Cerebellar cortex (tissue), 1 donor: Measurements from ENCODE around the gene HMGN1.
A peak's percentile ranks its signal among the peaks of the same experiment; 100 is the strongest.
"Not testable (repeated sequence)": the region's sequence is repeated elsewhere in the genome, so short reads cannot be mapped to it uniquely, and the experiment has no call there.

Experiments
- DNase-seq: peaks from one replicate; pipeline ENCODE4 v3.0.0-alpha.2; 2015; ENCODE audit warnings: low spot score

Gene HMGN1

GRCh38 chr21:39348355-39349210, at the start of gene HMGN1:
Gene HMGN1 (minus strand): TSS chr21:39349088. CDS start chr21:39348917, 171 bp downstream.
- peak; percentile 73 for DNase-seq

DNA sequence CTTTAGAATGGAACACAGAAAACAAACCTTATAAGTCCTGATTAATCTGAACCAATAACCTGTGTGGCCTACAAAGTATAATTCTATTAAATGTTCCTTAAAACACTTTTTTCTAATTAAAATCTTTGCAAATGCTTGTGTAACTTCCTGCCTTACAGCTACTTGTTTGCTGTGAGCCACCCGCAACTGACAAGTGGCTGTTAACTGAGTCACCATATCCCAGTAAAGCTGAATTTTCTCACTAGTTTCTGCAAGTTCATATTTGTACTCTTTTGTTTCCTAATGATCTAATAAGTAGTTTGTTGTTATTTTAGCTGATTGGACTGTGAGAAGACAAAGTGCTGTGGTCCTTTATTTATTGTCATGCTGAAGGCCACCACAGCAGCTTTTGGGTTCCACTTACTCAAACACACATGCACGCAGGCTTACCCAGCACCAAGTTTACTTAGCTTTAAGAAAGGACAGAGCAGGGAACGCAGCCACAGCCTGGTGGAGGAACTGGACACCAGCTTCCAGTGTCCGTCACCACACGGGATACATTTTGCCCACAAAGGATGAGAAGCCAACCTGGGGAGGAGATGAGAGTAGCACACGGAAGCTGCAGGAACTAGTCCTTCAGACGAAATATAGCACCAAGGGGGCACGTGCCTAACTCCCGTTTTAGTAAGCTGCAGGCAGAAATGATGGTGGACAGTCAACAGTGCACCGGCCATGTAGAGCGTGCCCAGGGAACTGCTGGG, 48.9 kb upstream of the HMGN1 start:
- DNase-seq = no peak

GRCh38 chr21:39392981-39393380, 44.1 kb upstream of the HMGN1 start:
- no peak for DNase-seq

DNA sequence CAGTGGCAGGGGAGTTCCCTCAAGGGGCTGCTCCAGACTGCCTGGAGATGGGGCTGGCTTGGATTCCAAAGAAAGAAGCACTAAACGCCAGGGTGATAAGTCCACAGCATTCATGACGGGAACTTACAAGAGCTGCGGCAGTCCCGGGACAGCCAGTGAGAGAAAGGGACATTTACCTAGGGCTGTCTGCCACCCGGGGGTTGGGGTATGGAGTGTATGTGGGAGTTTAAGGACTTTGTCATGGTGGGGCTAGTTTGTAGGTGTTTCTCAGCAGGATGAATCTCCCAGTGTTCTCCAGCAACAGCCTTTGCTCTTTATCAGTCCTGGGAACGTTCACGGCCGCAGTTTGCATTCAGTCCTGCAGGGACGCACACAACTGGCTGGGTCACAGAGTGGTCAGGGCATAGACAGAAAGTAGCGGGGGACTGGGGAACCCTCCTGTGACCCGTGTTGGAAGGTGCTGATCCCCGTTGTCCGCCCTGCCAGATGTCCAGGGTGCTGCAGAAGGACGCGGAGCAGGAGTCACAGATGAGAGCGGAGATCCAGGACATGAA, 41.4 kb upstream of the HMGN1 start:
- no peak for DNase-seq

DNA sequence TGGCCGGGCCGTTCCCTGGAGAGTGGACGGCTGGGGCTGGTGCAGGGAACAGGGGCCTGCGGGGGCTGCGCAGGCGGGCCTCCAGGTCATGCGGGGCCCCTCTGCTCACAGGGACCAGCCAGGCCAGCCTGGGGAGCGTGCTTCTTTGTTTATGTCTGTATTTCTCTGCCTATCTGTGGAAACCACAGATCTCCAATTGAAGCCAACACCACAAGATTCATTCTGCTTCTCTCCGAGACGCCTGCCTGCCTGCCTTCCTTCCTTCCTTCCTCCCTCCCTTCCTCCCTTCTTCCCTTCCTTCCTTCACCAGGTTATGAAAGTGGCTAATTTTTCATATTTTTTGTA, 39.9 kb upstream of the HMGN1 start:
- no peak for DNase-seq

- DNase-seq = peak; percentile 88
Observed at GRCh38 chr21:39388038-39388810, 39.3 kb upstream of the HMGN1 start.

DNA sequence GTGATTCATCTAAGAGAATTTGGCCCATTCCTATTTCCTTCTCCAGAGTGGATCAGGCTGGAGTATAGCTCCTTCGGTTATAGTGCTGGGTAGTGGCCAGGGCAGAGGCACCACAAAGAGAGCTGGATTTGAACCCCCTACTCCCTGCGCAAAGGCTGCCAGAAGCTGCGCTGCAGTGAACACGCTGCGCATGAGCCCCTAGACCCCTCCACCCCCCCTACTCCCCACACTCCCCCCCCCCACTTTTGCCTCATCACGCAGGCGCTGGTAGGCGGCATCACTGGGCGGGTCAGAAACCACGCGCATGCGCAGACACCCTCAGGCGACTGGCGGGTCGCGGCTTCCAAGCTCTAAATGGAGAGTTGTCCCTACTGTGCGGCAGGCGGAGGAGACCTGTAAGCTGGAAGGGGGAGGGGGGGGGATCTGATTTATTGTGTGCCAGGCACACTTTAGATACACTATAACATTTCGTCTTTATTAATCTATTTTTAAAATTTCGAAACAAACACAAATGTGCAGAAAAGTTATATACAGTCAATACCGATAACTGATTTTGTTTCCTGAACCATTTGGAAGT, 38.7 kb upstream of the HMGN1 start:
- peak; percentile 89 for DNase-seq

- DNase-seq = no peak
Observed at GRCh38 chr21:39386899-39387298, 38.0 kb upstream of the HMGN1 start.

GRCh38 chr21:39386194-39386593, 37.3 kb upstream of the HMGN1 start:
- peak; percentile 66 for DNase-seq

DNA sequence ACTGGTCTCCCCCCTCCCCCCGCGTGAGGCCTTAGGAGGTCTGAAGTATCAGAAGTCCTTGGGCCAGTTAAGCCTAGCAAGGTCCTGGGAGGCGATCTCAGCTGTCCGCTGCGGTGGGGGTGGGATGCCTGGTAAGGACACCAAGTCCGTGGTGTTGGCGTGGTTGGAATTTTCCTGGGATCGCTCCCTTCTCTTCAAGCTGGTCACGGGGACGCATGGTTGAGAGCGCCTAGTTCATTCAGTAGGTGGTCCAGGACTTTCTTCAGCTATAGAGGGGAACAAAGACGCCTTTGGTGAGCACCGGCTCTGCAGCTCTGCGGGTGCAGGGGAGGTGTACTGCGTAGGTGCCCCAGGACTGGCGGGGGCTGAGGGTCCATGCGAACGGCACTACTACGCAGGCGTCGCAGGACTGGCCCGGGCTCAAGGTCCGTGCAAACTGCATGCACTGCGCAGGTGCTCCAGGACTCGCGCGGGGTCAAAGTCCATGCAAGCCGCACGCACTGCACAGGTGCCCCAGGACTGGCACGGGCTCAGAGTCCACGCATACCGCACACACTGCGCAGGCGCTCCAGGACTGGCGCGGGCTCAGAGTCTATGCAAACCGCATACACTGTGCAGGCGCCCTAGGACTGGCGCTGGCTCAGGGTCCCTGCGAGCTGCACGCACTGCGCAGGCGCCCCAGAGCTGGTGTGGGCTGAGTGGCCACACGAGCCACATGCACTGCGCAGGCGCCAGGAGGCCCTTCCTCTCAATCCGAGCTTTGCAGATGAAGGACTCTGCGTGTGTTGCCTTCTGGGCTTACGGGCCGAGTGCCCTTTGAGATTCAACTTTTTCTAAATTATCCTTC, 36.6 kb upstream of the HMGN1 start:
- peak; percentile 90 for DNase-seq

- no peak for DNase-seq
Observed at GRCh38 chr21:39384674-39385298, 35.9 kb upstream of the HMGN1 start.

DNA sequence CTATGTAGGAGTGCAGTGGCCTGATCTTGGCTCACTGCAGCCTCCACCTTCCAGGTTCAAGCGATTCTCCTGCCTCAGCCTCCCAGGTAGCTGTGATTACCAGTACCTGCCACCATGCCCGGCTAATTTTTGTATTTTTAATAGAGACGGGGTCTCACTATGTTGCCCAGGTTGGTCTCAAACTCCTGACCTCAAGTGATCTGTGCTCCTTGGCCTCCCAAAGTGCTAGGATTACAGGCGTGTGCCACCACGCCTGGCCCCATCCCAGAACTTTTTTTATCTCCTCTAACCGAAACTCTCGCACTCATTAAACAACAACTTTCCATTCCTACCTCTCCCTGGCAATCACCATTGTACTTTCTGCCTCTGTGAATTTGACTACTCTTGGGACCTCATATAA, 33.2 kb upstream of the HMGN1 start:
- DNase-seq = not testable (repeated sequence)

- DNase-seq = peak; percentile 41
Observed at GRCh38 chr21:39381009-39381408, 32.1 kb upstream of the HMGN1 start.

GRCh38 chr21:39379986-39380891, 31.4 kb upstream of the HMGN1 start:
- peak; percentile 90 for DNase-seq

GRCh38 chr21:39377444-39378050, 28.7 kb upstream of the HMGN1 start:
- no peak for DNase-seq

- no peak for DNase-seq
Observed at GRCh38 chr21:39375446-39375845, 26.6 kb upstream of the HMGN1 start.

- no peak for DNase-seq
Observed at GRCh38 chr21:39374046-39374445, 25.2 kb upstream of the HMGN1 start.

DNA sequence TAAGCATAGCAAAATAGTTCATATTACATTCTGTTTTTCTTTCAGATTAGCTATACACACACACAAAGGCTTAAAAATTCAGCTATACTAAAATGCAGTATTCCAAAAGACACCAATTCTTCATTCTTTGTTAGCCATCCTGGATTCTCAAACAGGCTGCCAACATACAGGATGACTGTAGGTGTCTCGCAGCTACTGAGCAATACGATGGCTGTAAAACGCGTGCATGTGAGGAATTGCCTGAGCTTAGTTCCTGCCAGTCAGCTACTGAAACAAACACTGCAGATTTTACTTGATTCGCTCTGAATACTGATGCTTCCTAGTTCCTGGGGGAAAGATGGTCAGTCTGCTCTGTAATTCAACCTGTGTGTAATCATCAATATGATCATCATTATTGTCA, 24.7 kb upstream of the HMGN1 start:
- peak; percentile 60 for DNase-seq

DNA sequence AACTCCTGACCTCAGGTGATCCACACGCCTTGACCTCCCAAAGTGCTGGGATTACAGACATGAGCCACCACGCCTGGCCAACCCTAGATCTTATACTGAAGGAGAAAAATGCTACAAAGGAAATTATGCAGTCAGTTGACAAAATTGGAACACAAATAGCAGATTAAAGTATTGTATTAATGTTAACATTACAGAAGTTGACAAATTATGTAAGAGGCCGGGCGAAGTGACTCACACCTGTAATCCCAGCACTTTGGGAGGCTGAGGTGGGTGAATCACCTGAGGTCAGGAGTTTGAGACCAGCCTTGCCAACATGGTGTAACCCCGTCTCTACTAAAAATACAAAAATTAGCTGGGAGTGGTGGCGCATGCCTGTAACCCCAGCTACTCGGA, 21.0 kb upstream of the HMGN1 start:
- DNase-seq = not testable (repeated sequence)
